GM13977 (cell line): ENCODE results near the gene LDLRAD4.
"Not testable (repeated sequence)": the region's sequence is repeated elsewhere in the genome, so short reads cannot be mapped to it uniquely, and the experiment has no call there.

Source experiments
- DNase-seq: peaks from one replicate; pipeline ENCODE4 v3.0.0; 2012; ENCODE audit warnings: low spot score
- in situ Hi-C: fragments of 300-500 bp; cut with MboI; formaldehyde crosslinking; loops from one replicate; pipeline ENCODE4 v1.12.0; 2022; ENCODE audit warnings: low sequenced_read_pairs, low pct_unique_long_range_greater_than_20kb, mixed read lengths, inconsistent platforms; ENCODE audit not compliant: unreplicated experiment
- TF ChIP-seq, protein P1 (sequence below): IDR thresholded peaks from 2 replicates; pipeline ENCODE4 v1.5.1; 2012; ENCODE audit warnings: mild to moderate bottlenecking, control low read depth; ENCODE audit not compliant: insufficient read depth; ENCODE audit errors: extremely low read depth, missing control alignments

Gene LDLRAD4

GRCh38 chr18:13335903-13336302 is 117.3 kb downstream of the LDLRAD4 start:
- TF ChIP-seq, protein P1, sequence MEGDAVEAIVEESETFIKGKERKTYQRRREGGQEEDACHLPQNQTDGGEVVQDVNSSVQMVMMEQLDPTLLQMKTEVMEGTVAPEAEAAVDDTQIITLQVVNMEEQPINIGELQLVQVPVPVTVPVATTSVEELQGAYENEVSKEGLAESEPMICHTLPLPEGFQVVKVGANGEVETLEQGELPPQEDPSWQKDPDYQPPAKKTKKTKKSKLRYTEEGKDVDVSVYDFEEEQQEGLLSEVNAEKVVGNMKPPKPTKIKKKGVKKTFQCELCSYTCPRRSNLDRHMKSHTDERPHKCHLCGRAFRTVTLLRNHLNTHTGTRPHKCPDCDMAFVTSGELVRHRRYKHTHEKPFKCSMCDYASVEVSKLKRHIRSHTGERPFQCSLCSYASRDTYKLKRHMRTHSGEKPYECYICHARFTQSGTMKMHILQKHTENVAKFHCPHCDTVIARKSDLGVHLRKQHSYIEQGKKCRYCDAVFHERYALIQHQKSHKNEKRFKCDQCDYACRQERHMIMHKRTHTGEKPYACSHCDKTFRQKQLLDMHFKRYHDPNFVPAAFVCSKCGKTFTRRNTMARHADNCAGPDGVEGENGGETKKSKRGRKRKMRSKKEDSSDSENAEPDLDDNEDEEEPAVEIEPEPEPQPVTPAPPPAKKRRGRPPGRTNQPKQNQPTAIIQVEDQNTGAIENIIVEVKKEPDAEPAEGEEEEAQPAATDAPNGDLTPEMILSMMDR = no peak

GRCh38 chr18:13336841-13337240 is 118.3 kb downstream of the LDLRAD4 start:
- in situ Hi-C loops = no loop called here

More at GRCh38 chr18:13335903-13336302, 117.3 kb downstream of the LDLRAD4 start:
- DNase-seq = no peak
- in situ Hi-C loops = no loop called here

GRCh38 chr18:13337369-13337768 is 118.8 kb downstream of the LDLRAD4 start:
- no peak for DNase-seq
- TF ChIP-seq, protein P1 = no peak
- in situ Hi-C loops = no loop called here

More at GRCh38 chr18:13336841-13337240, 118.3 kb downstream of the LDLRAD4 start:
- no peak for DNase-seq
- TF ChIP-seq, protein P1 = no peak

DNA sequence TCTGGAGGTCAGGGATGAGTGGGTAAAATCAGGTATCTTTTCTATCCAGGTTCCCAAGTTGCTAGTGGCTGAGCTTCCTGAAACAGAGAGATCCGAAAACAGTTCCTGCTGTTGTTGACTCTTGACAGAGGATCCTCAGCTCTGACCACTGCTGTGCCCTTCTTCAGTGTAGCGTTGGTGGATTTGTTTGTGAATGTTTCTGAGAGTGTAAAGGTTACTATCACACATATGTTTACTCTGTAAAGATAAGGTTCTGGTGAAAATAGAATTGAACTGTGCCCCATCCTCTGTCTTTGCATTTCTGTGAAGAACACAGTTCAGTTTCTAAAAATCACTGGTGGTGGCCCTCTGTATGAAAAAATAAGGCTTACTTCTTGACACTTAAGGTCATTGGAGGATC is 119.8 kb downstream of the LDLRAD4 start:
- no peak for DNase-seq
- TF ChIP-seq, protein P1 = no peak
- in situ Hi-C loops = no loop called here

DNA sequence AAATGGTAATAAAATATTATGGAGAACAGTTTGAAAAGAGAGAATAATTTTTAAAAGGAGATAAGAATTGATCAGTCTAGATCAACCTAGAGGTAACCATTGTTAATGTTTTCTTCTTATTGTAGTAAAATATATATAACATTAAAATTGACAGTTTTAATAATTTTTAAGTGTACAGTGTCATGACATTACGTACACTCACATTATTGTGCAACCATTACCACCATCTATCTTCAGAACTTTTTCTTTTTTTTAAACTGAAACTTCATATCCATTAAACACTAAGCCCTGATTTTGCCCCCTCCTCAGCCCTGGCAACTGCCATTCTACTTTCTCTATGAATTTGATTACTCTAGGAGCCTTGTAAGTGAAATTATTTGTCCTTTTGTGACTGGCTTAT is 121.1 kb downstream of the LDLRAD4 start:
- in situ Hi-C loops = no loop called here
- DNase-seq = no peak
- TF ChIP-seq, protein P1 = no peak

DNA sequence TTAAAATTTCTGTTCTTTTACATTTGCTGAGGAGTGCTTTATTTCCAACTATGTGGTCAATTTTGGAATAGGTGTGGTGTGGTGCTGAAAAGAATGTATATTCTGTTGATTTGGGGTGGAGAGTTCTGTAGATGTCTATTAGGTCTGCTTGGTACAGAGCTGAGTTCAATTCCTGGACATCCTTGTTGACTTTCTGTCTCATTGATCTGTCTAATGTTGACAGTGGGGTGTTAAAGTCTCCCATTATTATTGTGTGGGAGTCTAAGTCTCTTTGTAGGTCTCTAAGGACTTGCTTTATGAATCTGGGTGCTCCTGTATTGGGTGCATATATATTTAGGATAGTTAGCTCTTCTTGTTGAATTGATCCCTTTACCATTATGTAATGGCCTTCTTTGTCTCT is 127.9 kb downstream of the LDLRAD4 start:
- in situ Hi-C loops, DNase-seq: not testable (repeated sequence)

GRCh38 chr18:13353084-13353823 is 134.7 kb downstream of the LDLRAD4 start:
- DNase-seq = no peak
- TF ChIP-seq, protein P1 = no peak
- in situ Hi-C loops = no loop called here
